ENCODE measurements around the gene MYLK4.
A peak's percentile ranks its signal among the peaks of the same experiment; 100 is the strongest.

MYLK4 gene

GRCh38 chr6:2754393-2754792, 3.7 kb upstream of the MYLK4 start:
- no peak overlapping the region for H3K27ac ChIP-seq
- no peak for TF ChIP-seq CTCF (conservative IDR thresholded peaks at IDR 0.05)

GRCh38 chr6:2753743-2754142, 3.0 kb upstream of the MYLK4 start:
- H3K27ac ChIP-seq, result peak overlapping the region; percentile 70
- TF ChIP-seq CTCF (conservative IDR thresholded peaks at IDR 0.05), result no peak

- peak overlapping the region; percentile 70 for H3K27ac ChIP-seq
- no peak for TF ChIP-seq CTCF (conservative IDR thresholded peaks at IDR 0.05)
Observed at GRCh38 chr6:2753110-2753489, 2.4 kb upstream of the MYLK4 start.

GRCh38 chr6:2752477-2753109, 1.9 kb upstream of the MYLK4 start:
- TF ChIP-seq CTCF (conservative IDR thresholded peaks at IDR 0.05), result no peak

GRCh38 chr6:2751871-2752270, 1.1 kb upstream of the MYLK4 start:
- peak overlapping the region; percentile 70 for H3K27ac ChIP-seq
- TF ChIP-seq CTCF (conservative IDR thresholded peaks at IDR 0.05), result no peak

More at GRCh38 chr6:2752477-2753109, 1.9 kb upstream of the MYLK4 start:
- H3K27ac ChIP-seq, result peak overlapping the region; percentile 70

- TF ChIP-seq CTCF (conservative IDR thresholded peaks at IDR 0.05), result peak; percentile 79
- no peak overlapping the region for H3K27ac ChIP-seq
Observed at GRCh38 chr6:2749969-2750600, 637 bp downstream of the MYLK4 start.

- no peak for TF ChIP-seq CTCF (conservative IDR thresholded peaks at IDR 0.05)
- H3K27ac ChIP-seq, result no peak overlapping the region
Observed at GRCh38 chr6:2748183-2748582, 2.5 kb downstream of the MYLK4 start.
